GM13976 (cell line): ENCODE data around the gene WDFY4.

Source experiments
- DNase-seq: peaks from one replicate; pipeline ENCODE4 v3.0.0; 2012; ENCODE audit warnings: low spot score
- CTCF ChIP-seq: IDR thresholded peaks from 2 replicates; pipeline ENCODE4 v1.5.1; 2012; ENCODE audit warnings: borderline replicate concordance, mild to moderate bottlenecking; ENCODE audit not compliant: insufficient read depth; ENCODE audit errors: extremely low read depth, missing control alignments, control extremely low read depth
- in situ Hi-C: fragments of 300-500 bp; cut with MboI; formaldehyde crosslinking; loops from one replicate; pipeline ENCODE4 v1.12.0; 2022; ENCODE audit warnings: low sequenced_read_pairs, mixed read lengths, inconsistent platforms; ENCODE audit not compliant: unreplicated experiment

WDFY4 gene

GRCh38 chr10:48649349-48649944, 35.2 kb upstream of the WDFY4 start:
- in situ Hi-C loops, result no loop called here
- no peak for TF ChIP-seq CTCF
- no peak for DNase-seq

- no peak for DNase-seq
- TF ChIP-seq CTCF, result no peak
- in situ Hi-C loops, result loop anchor here (10.0 to 25.0 kb wide), 2 partner anchors 286 to 511 kb away; no protein-coding TSS in a partner anchor
These were observed 33.4 kb upstream of the WDFY4 start for GRCh38 chr10:48651293-48651692.

- no peak for TF ChIP-seq CTCF
- DNase-seq, result no peak
- in situ Hi-C loops, result loop anchor here (10.0 to 25.0 kb wide), 2 partner anchors 287 to 510 kb away; no protein-coding TSS in a partner anchor
These were observed 32.8 kb upstream of the WDFY4 start for GRCh38 chr10:48651839-48652238.

GRCh38 chr10:48652344-48652743, 32.3 kb upstream of the WDFY4 start:
- no peak for TF ChIP-seq CTCF
- DNase-seq, result no peak
- in situ Hi-C loops, result loop anchor here (10.0 to 25.0 kb wide), 2 partner anchors 288 to 510 kb away; no protein-coding TSS in a partner anchor

GRCh38 chr10:48653347-48653746, 31.3 kb upstream of the WDFY4 start:
- in situ Hi-C loops, result loop anchor here (10.0 to 25.0 kb wide), 2 partner anchors 289 to 509 kb away; no protein-coding TSS in a partner anchor
- TF ChIP-seq CTCF, result no peak
- no peak for DNase-seq

- no peak for TF ChIP-seq CTCF
- DNase-seq, result no peak
- in situ Hi-C loops, result loop anchor here (10.0 to 25.0 kb wide), 2 partner anchors 289 to 508 kb away; no protein-coding TSS in a partner anchor
These were observed 30.6 kb upstream of the WDFY4 start for GRCh38 chr10:48653944-48654698.
